Right cardiac atrium (tissue), 5 donors: ENCODE measurements around the gene TBL1X. TPM values are rescaled to one million over a fixed set of nuclear protein-coding genes. Genes with fewer than 3 reads are reported as not detected.
"Not testable (repeated sequence)": the region's sequence is repeated elsewhere in the genome, so short reads cannot be mapped to it uniquely, and the experiment has no call there.

Experiments used
- ATAC-seq, 2 donors: fragments of 200-7000 bp; cut with Tn5 transposase; one replicate each; pipeline versions ENCODE4 v1.8.0 to v1.9.1; 2020; ENCODE audit warnings: moderate library complexity in 2 of 2, mild to moderate bottlenecking in 1 of 2
- DNase-seq, 3 donors: peaks; one replicate each; pipeline ENCODE4 v3.0.0-alpha.2; 2020
- H3K27ac ChIP-seq: one replicate; pipeline ENCODE4 v1.5.1; 2013; ENCODE audit warnings: mild to moderate bottlenecking, low read length, control low read depth, moderate library complexity
- H3K27me3 ChIP-seq: one replicate; pipeline ENCODE4 v1.6.1; 2013; ENCODE audit not compliant: control insufficient read depth, insufficient read depth
- H3K4me1 ChIP-seq: one replicate; pipeline ENCODE4 v1.6.1; 2013; ENCODE audit warnings: low read length; ENCODE audit not compliant: control insufficient read depth, insufficient read depth
- H3K4me3 ChIP-seq: one replicate; pipeline ENCODE4 v1.5.1; 2013; ENCODE audit warnings: low read length, control low read depth
- H3K9me3 ChIP-seq: one replicate; pipeline ENCODE4 v1.6.1; 2013; ENCODE audit warnings: low read length; ENCODE audit not compliant: control insufficient read depth
- WGBS: extraction: QIAGEN DNeasy Blood & Tissue Kit; methylation state at CpG from one replicate; pipeline ENCODE4 v1.1.7; 2013; 5-methylcytosine and 5-hydroxymethylcytosine counted together
- intact Hi-C, 4 donors: fragments of 100-400 bp; cut with DNase I; formaldehyde crosslinking; loops; one replicate each; pipeline versions ENCODE4 v1.11.0 to v1.14.0; 2022 to 2023
- polyA plus RNA-seq: library from polyadenylated mRNA; stranded (reverse); fragments of 200-250 nt; gene quantifications from one replicate; pipeline ENCODE4 v1.2.3, GENCODE V29; 2013
- total RNA-seq, 4 donors: library from RNA; stranded (reverse); fragmentation: NEBNext Ultra II Directional; extraction: Animal tissue kit (Norgen Biotek cat#: 25700); gene quantifications; one replicate each; pipeline ENCODE4 v1.2.1, GENCODE V29; 2021
- donor health status: healthy with polysubstance abuse.
- donor health status: DM: no; HTN: yes; CAD: no.
- donor health status: DM: no; HTN: no; CAD: no.
- donor health status: DM: no; HTN: yes; CAD: no; lungs with severe emphysema.
- donor health status: DM: yes; HTN: yes; CAD: no.

The TBL1X gene
- total and polyA plus RNA-seq, 5 donors: 5.1 to 16.3 (median 13.4) TPM

DNA sequence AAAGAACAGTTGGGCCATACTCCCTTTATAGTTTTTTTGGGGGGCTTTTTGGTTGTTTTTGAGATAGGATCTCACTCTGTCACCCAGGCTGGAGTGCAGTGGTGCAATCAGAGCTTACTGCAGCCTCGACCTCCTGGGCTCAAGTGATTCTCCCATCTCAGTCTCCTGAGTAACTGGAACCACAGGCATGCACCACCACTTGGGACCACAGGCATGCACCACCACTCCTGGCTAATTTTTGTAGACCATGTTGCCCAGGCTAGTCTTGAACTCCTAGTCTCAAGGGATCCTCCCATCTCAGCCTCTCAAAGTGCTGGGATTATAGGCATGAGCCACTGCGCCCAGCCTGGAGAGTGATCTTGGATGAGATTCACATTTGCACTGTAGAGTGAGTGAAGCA lies 29.8 kb upstream of the TBL1X start:
- ATAC-seq, H3K4me1 ChIP-seq, H3K9me3 ChIP-seq, H3K27ac ChIP-seq, DNase-seq, intact Hi-C loops, H3K27me3 ChIP-seq, H3K4me3 ChIP-seq: not testable (repeated sequence)
- WGBS: 81% methylated on average over 2 of the region's 2 CpGs

DNA sequence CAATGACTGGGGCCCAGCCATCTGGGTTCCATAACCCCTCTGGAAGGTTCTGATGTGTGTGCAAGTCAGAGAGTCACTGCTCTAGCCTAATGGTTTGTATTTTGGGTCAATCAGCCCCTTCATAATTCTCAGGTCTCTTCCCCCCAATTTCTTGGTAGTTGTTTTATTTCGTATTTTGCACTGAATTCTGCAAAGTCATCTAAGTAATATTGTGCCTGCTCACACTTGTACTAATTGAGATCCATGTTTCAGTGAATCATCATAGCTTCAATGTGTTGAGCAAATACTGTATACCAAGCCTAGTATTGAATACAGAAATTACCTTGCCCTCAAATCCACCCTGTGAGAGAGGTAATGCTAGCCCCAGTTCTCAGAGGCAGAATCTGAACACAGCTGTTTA lies 28.0 kb upstream of the TBL1X start:
- Histone ChIP-seq H3K27ac (no peak overlapping the region), H3K27me3 (no peaks in the 10 kb centered on the region), H3K4me1 (no peaks in the 10 kb centered on the region), H3K4me3 (no peak overlapping the region), H3K9me3 (no peaks in the 10 kb centered on the region)
- DNase-seq (no peak), ATAC-seq (no peak)
- WGBS: 84% methylated on average over 1 of the region's 1 CpG
- intact Hi-C loops: no loop called here

GRCh38 chrX:9438933-9439494 lies 25.8 kb upstream of the TBL1X start:
- no peaks in the 10 kb centered on the region for H3K9me3 ChIP-seq
- no peak overlapping the region for H3K4me3 ChIP-seq
- ATAC-seq (no peak), DNase-seq (no peak)
- WGBS: 87% methylated on average over 3 of the region's 3 CpGs
- H3K27ac ChIP-seq: no peak overlapping the region
- H3K4me1 ChIP-seq: no peaks in the 10 kb centered on the region
- intact Hi-C loops: no loop called here
- no peaks in the 10 kb centered on the region for H3K27me3 ChIP-seq

- ATAC-seq: no peak
- 67% methylated on average over 3 of the region's 3 CpGs for WGBS
- DNase-seq: no peak
- intact Hi-C loops: no loop called here
- Histone ChIP-seq H3K27ac (no peak overlapping the region), H3K27me3 (no peaks in the 10 kb centered on the region), H3K4me3 (no peak overlapping the region), H3K9me3 (no peaks in the 10 kb centered on the region), H3K4me1 (no peaks in the 10 kb centered on the region)
Measured at GRCh38 chrX:9440116-9440844, 24.6 kb upstream of the TBL1X start.

DNA sequence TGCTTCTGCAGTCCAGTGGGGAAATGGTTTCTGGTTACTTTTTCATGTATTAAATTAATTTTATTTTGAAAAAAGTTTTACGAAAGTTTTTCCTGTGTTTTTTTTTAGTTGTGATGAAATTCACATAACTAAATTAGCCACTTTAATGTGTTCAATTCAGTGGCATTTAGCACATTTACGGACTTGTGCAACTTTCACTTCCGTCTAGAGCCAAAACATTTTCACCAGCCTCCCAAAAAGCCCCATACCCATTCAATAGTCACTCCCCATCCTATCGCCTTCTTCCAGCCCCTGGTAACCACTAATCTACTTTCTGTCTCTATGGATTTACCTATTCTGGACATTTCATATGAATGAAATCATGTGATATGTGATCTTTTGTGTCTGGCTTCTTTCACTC lies 22.8 kb upstream of the TBL1X start:
- Histone ChIP-seq H3K4me1 (no peaks in the 10 kb centered on the region), H3K27me3 (no peaks in the 10 kb centered on the region), H3K27ac (no peak overlapping the region), H3K9me3 (no peaks in the 10 kb centered on the region), H3K4me3 (no peak overlapping the region)
- ATAC-seq: no peak
- intact Hi-C loops: no loop called here
- 59% methylated on average over 4 of the region's 4 CpGs for WGBS
- no peak for DNase-seq

GRCh38 chrX:9443327-9443726 lies 21.5 kb upstream of the TBL1X start:
- ATAC-seq (no peak), DNase-seq (no peak)
- H3K27me3 ChIP-seq: no peaks in the 10 kb centered on the region
- 96% methylated on average over 20 of the region's 20 CpGs for WGBS
- no peak overlapping the region for H3K27ac ChIP-seq
- H3K4me3 ChIP-seq: no peak overlapping the region
- intact Hi-C loops: no loop called here
- H3K4me1 ChIP-seq: no peaks in the 10 kb centered on the region
- no peaks in the 10 kb centered on the region for H3K9me3 ChIP-seq

GRCh38 chrX:9447906-9448305 lies 17.0 kb upstream of the TBL1X start:
- H3K9me3 ChIP-seq: no peaks in the 10 kb centered on the region
- no peak overlapping the region for H3K4me3 ChIP-seq
- 95% methylated on average over 1 of the region's 1 CpG for WGBS
- DNase-seq (no peak), ATAC-seq (no peak)
- H3K4me1 ChIP-seq: no peaks in the 10 kb centered on the region
- H3K27ac ChIP-seq: no peak overlapping the region
- no peaks in the 10 kb centered on the region for H3K27me3 ChIP-seq
- intact Hi-C loops: no loop called here

DNA sequence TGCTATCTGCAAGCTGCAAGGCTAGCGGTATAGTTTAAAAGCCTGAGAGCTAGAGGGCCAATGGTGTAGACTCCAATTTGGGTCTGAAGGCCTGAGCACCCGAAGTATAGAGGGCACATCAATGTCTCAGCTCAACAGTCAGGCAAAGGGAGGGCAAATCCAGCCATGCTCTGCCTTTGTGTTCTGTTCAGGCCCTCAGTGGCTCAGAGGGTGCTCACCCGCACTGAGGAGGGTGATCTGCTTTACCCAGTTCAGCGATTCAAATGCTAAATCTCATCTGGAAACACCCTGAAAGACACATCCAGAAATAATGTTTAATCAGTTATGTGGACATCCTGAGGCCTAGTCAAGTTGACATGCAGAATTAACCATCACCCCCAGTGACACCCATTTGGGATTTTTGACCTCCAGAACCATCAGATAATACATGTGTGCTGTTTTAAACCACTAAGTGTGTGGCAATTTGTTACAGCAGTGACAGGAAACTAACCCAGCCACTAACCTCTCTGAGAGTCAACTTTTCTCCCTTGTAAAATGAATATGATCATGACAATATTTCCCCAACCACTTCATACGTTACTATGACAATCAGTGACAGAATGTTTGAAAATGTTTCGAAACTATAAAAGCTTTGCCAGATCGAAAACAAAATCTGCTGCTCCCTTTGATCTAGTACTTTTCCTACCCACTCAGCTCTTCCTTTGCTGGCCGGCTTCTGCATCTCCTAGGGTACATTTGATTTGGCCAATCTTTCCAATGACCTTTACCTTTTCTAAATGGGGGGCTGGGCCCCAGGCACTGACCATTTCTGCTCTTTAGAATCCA lies 8.4 kb upstream of the TBL1X start:
- no peak overlapping the region for H3K27ac ChIP-seq
- WGBS: 86% methylated on average over 8 of the region's 8 CpGs

DNA sequence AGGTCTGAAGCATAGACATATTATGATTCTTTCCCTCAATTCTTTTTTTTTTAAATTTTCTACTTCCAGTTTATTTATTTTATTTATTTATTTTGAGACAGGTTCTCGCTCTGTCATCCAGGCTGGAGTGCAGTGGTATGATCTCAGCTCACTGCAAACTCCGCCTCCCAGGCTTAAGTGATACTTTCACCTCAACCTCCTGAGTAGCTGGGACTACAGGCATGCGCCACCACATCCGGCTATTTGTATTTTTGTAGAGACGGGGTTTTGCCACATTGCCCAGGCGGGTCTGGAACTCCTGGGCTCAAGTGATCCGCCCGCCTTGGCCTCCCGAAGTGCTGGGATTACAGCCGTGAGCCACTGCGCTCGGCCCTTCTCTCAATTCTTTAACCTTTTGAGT lies 6.8 kb upstream of the TBL1X start:
- DNase-seq, H3K9me3 ChIP-seq, H3K27ac ChIP-seq, H3K4me3 ChIP-seq, H3K27me3 ChIP-seq, ATAC-seq, H3K4me1 ChIP-seq, intact Hi-C loops: not testable (repeated sequence)
- WGBS: 90% methylated on average over 12 of the region's 12 CpGs

More for the DNA sequence above, 8.4 kb upstream of the TBL1X start:
- no peak overlapping the region for H3K4me3 ChIP-seq
- H3K27me3 ChIP-seq: no peaks in the 10 kb centered on the region
- no peak for ATAC-seq
- H3K9me3 ChIP-seq: no peaks in the 10 kb centered on the region
- no peak for DNase-seq
- intact Hi-C loops: no loop called here
- no peaks in the 10 kb centered on the region for H3K4me1 ChIP-seq

DNA sequence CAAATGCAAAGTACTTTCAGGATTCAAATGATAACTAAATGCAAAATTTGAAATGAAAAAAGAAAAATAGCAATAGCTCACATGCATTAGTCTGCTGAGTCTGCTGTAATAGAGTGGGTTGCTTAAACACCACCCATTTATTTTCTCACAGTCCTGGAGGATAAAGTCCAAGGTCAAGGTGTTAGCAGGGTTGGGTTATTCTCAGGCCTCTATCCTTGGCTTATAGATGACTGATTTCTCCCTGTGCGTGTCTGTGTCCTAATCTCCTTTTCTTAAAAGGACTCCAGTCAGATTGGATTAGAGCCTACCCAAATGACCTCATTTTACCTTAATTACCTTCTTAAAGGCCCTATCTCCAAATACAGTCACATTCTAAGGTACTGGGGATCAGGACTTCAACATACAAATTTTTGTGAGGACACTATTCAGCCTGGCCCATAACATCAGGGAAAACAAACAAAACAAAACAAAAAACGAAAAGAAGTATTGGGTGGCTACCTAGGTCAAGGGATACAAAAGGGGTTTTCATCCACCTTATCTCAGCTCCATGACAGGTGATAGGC lies 6.3 kb upstream of the TBL1X start:
- no peak overlapping the region for H3K27ac ChIP-seq
- 57% methylated on average over 2 of the region's 2 CpGs for WGBS
- no peak overlapping the region for H3K4me3 ChIP-seq
- intact Hi-C loops: no loop called here
- peaks cover 1% of the 10 kb centered on the region for H3K4me1 ChIP-seq
- DNase-seq (no peak), ATAC-seq (no peak)
- H3K27me3 ChIP-seq: no peaks in the 10 kb centered on the region
- no peaks in the 10 kb centered on the region for H3K9me3 ChIP-seq

- intact Hi-C loops: no loop called here
Measured at GRCh38 chrX:9459186-9459748, 5.6 kb upstream of the TBL1X start.

More at GRCh38 chrX:9459186-9459748, 5.6 kb upstream of the TBL1X start:
- Histone ChIP-seq H3K9me3 (no peaks in the 10 kb centered on the region), H3K27ac (no peak overlapping the region), H3K4me3 (no peak overlapping the region), H3K4me1 (peaks cover 3% of the 10 kb centered on the region), H3K27me3 (no peaks in the 10 kb centered on the region)
- DNase-seq: no peak
- WGBS: 85% methylated on average over 3 of the region's 3 CpGs
- ATAC-seq: no peak
